ENCODE measurements around the gene RNF208. TPM values are rescaled to one million over a fixed set of nuclear protein-coding genes. Genes with fewer than 3 reads are reported as not detected.

RNF208 gene
- total and polyA plus RNA-seq, 2 donors (not counting 3 experiments of a cell fraction or from before 2014, with no cell fraction given): 1.3 to 4.8 TPM

DNA sequence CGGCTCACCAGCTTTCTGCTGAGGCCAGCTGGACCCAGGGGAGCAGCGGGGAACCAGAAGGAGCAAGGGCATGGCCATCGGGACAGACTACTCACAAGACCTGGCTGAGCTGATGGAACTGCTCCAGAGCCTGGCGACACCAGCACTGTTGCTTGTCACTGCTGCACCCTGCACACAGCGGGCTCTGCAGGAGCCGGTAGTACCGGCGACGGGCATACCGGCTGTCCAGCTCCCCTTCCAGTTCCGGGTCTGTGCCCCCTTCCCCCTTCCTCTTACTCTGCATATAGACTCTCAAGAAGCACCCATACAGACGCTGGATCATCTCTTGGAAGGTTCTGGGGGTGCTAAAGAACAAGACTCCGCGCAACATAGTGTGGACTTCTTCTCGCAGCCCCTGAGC, 34.7 kb downstream of the RNF208 start:
- CTCF ChIA-PET: interaction anchor here (2.2 to 2.6 kb wide), 2 partner anchors 11 to 31 kb away, joined by 5 to 13 read pairs; no protein-coding TSS in a partner anchor
- intact Hi-C loops (cut with micrococcal nuclease) (no loop called here), dilution Hi-C loops (cut with MboI; ENCODE audit: extremely low pct_ligation_motif_present, low sequenced_read_pairs) (no loop called here)
- peak overlapping the region; percentile 61 for H3K9ac ChIP-seq (replicated peaks; ENCODE audit: extremely low read depth, insufficient read depth, low read length)
- H3K4me2 ChIP-seq (ENCODE audit: insufficient read depth, low read length): peak overlapping the region; percentile 62
- FAIRE-seq: no peak
- H4K20me1 ChIP-seq (replicated peaks; ENCODE audit: control insufficient read depth, extremely low read depth, insufficient read depth, low read length): no peaks in the 10 kb centered on the region
- no peak overlapping the region for H3K27ac ChIP-seq (ENCODE audit: insufficient read depth, low read depth, low read length)
- BruUV-seq (replicated peaks): no TSS peak
- peaks cover 0 to 44% of the 10 kb centered on the region in 2 experiments for H3K36me3 ChIP-seq (ENCODE audit: control insufficient read depth in 2 of 2, extremely low read depth in 1 of 2, insufficient read depth in 2 of 2, low read length in 2 of 2)
- peaks cover 17% of the 10 kb centered on the region for H3K4me1 ChIP-seq (ENCODE audit: control insufficient read depth, extremely low read depth, insufficient read depth, low read length)
- no peak for DNase-seq (ENCODE audit: low read depth, low spot score)
- H2AFZ ChIP-seq (ENCODE audit: low read depth, low read length): no peak overlapping the region
- no peaks in the 10 kb centered on the region for H3K9me1 ChIP-seq (replicated peaks; ENCODE audit: control insufficient read depth, extremely low read depth, insufficient read depth, low read length)
- TF ChIP-seq MYC (IDR thresholded peaks at IDR 0.05; ENCODE audit: low read depth, low read length) (no peak), POLR2AphosphoS5 (IDR thresholded peaks at IDR 0.05; ENCODE audit: insufficient read depth, low read depth, low read length) (no peak), CTCF (IDR thresholded peaks at IDR 0.05; ENCODE audit: extremely low read depth in 1 of 2, insufficient read depth in 1 of 2, low read depth in 1 of 2, low read length in 2 of 2) (no peak), FOS (IDR thresholded peaks at IDR 0.05; ENCODE audit: borderline replicate concordance, insufficient read depth, low read length) (no peak), EZH2 (IDR thresholded peaks at IDR 0.05; ENCODE audit: borderline replicate concordance, low read depth, low read length, severe bottlenecking) (no peak), GATA2 (IDR thresholded peaks at IDR 0.05; ENCODE audit: insufficient read depth, insufficient read length, low read depth, low read length) (no peak), JUN (IDR thresholded peaks at IDR 0.05; ENCODE audit: borderline replicate concordance, insufficient read depth, insufficient read length, low read depth) (no peak), POLR2A (IDR thresholded peaks at IDR 0.05; ENCODE audit: low read depth, low read length) (no peak)
- TF ChIP-seq, protein P1, sequence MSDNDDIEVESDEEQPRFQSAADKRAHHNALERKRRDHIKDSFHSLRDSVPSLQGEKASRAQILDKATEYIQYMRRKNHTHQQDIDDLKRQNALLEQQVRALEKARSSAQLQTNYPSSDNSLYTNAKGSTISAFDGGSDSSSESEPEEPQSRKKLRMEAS (IDR thresholded peaks at IDR 0.05; ENCODE audit: insufficient read depth, insufficient read length): no peak
- no peaks in the 10 kb centered on the region for H3K27me3 ChIP-seq (ENCODE audit: control insufficient read depth in 2 of 2, insufficient read depth in 2 of 2, low read length in 2 of 2)
- POLR2A ChIA-PET: no interaction called here
- H3K9me3 ChIP-seq (replicated peaks; ENCODE audit: control insufficient read depth, insufficient read depth, low read length): no peaks in the 10 kb centered on the region
- peak overlapping the region; percentile 57 to 86 (median 64) for H3K4me3 ChIP-seq (replicated peaks in 1 of 3; ENCODE audit: insufficient read depth in 1 of 3, low read depth in 1 of 3, low read length in 3 of 3)
- H3K79me2 ChIP-seq (ENCODE audit: control insufficient read depth, insufficient read depth, low read length): peaks cover 33% of the 10 kb centered on the region

Measured in endothelial cell of umbilical vein (primary cell).